Measurements from ENCODE around the gene CERK. TPM values are rescaled to one million over a fixed set of nuclear protein-coding genes. Genes with fewer than 3 reads are reported as not detected.

CERK gene
- total and polyA plus RNA-seq, 2 of the 8 experiments (the other 6 are each of a cell fraction or from before 2014, with no cell fraction given): 26.6 to 59.0 TPM

DNA sequence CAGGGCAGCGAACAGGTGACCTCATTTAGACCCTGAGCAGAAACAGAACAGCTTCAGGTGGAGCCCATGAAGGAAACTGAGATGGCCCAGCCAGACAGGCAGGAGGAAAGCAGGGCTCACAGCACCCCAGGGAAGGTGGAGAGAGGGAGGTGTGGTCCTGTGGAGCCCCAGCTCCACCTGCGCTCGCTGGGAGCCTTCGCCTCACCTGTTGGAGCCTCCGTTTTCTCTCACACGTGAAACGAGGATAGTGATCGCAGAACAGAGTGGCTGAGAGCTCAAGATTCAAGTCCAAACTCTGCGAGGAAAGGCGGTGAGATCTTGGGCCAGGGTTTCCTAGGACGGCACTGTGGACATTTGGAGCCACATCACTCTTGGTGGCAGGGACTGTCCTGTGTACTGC, 8.6 kb upstream of the CERK start:
- H2BK12ac ChIP-seq (ENCODE audit: low read depth, low read length): no peak overlapping the region
- no peak overlapping the region for H3K4me2 ChIP-seq (ENCODE audit: insufficient read depth in 1 of 2, low read depth in 2 of 2, low read length in 2 of 2)
- WGBS, 2 experiments (ENCODE audit: extremely low coverage in 1 of 2, insufficient coverage in 1 of 2, insufficient read length in 1 of 2, insufficient replicate concordance in 2 of 2, low coverage in 1 of 2, low lambda C conversion rate in 2 of 2, missing lambda C conversion rate in 1 of 2): 75% methylated on average over 11 of the region's 11 CpGs; no CpG with 5 or more reads in 1 of the 2 experiments

More for the DNA sequence above, 8.6 kb upstream of the CERK start:
- no peak overlapping the region for H3K9ac ChIP-seq (replicated peaks in 1 of 4; ENCODE audit: extremely low read depth in 1 of 4, low read depth in 3 of 4, low read length in 3 of 4)
- 0 out of 2 replicates have a peak overlapping the region, but pooled peaks have one; percentile 16 for H2AK5ac ChIP-seq (ENCODE audit: low read depth, low read length)
- no peaks in the 10 kb centered on the region for H3K79me1 ChIP-seq (ENCODE audit: low read depth, low read length)
- no peak overlapping the region for H3K14ac ChIP-seq (ENCODE audit: insufficient read length)
- ChIA-PET CTCF (ENCODE audit: partially characterized antibody) (interaction anchor here (1.5 kb wide), 2 partner anchors 10 to 57 kb away, joined by 3 read pairs; no protein-coding TSS in a partner anchor), POLR2A (ENCODE audit: partially characterized antibody) (interaction anchor here (0.8 kb wide), 1 partner anchor 16 kb away, joined by 3 read pairs; the partner anchor contains the start of gene TBC1D22A)
- H2BK15ac ChIP-seq (ENCODE audit: low read length): no peak overlapping the region
- H3K36me3 ChIP-seq (ENCODE audit: control insufficient read depth in 2 of 4, insufficient read depth in 4 of 4, low read length in 3 of 4): no peaks in the 10 kb centered on the region
- H4K91ac ChIP-seq (replicated peaks; ENCODE audit: insufficient read length, low read length): no peak overlapping the region
- H2BK120ac ChIP-seq (replicated peaks; ENCODE audit: low read depth, low read length): no peak overlapping the region
- no peak overlapping the region for H3K56ac ChIP-seq (replicated peaks; ENCODE audit: insufficient read length, low read depth, low read length)
- H3K27ac ChIP-seq (ENCODE audit: low read depth, low read length): no peak overlapping the region
- H3K4me1 ChIP-seq (replicated peaks in 1 of 4; ENCODE audit: control insufficient read depth in 3 of 4, insufficient read depth in 4 of 4, low read length in 3 of 4): no peaks in the 10 kb centered on the region
- no peaks in the 10 kb centered on the region for H4K20me1 ChIP-seq (replicated peaks in 1 of 2; ENCODE audit: control insufficient read depth in 1 of 2, insufficient read depth in 2 of 2, low read length in 2 of 2)
- TF ChIP-seq TAF1 (IDR thresholded peaks at IDR 0.05; ENCODE audit: low read depth, low read length) (no peak), SP1 (IDR thresholded peaks at IDR 0.05; ENCODE audit: low read depth, low read length) (no peak), YY1 (IDR thresholded peaks at IDR 0.05; ENCODE audit: low read depth, low read length) (no peak), EP300 (IDR thresholded peaks at IDR 0.05; ENCODE audit: borderline replicate concordance in 1 of 2, low read depth in 2 of 2, low read length in 2 of 2) (no peak), RFX5 (IDR thresholded peaks at IDR 0.05; ENCODE audit: borderline replicate concordance, low read depth, low read length) (no peak), SRF (IDR thresholded peaks at IDR 0.05; ENCODE audit: low read depth, low read length) (no peak), SP2 (IDR thresholded peaks at IDR 0.05; ENCODE audit: low read length) (no peak), RAD21 (IDR thresholded peaks at IDR 0.05 in 1 of 2, conservative IDR thresholded peaks at IDR 0.05 in 1 of 2; ENCODE audit: low read depth in 2 of 2, low read length in 2 of 2) (no peak)
- TF ChIP-seq, protein P1, sequence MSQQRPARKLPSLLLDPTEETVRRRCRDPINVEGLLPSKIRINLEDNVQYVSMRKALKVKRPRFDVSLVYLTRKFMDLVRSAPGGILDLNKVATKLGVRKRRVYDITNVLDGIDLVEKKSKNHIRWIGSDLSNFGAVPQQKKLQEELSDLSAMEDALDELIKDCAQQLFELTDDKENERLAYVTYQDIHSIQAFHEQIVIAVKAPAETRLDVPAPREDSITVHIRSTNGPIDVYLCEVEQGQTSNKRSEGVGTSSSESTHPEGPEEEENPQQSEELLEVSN (IDR thresholded peaks at IDR 0.05): no peak
- H2BK20ac ChIP-seq (ENCODE audit: low read length): no peak overlapping the region
- H2AFZ ChIP-seq (ENCODE audit: low read length): no peak overlapping the region
- peaks cover 0 to 4% (median 2%) of the 10 kb centered on the region in 4 experiments; a peak in 5 of 7 replicates for H3K27me3 ChIP-seq (replicated peaks in 1 of 4; ENCODE audit: control insufficient read depth in 3 of 4, extremely low read depth in 1 of 4, insufficient read depth in 3 of 4, low read length in 3 of 4)
- DNase-seq (ENCODE audit: low read depth in 1 of 2, low spot score in 2 of 2): no peak
- H3K23me2 ChIP-seq (ENCODE audit: low read depth, low read length): no peaks in the 10 kb centered on the region
- no peak overlapping the region for H2BK5ac ChIP-seq (ENCODE audit: low read depth, low read length)
- no peak overlapping the region for H4K8ac ChIP-seq (ENCODE audit: extremely low read depth, insufficient read depth, low read length)
- no peak overlapping the region for H4K5ac ChIP-seq (ENCODE audit: insufficient read length, low read depth, low read length)
- FAIRE-seq: no peak
- H3K23ac ChIP-seq (ENCODE audit: insufficient read length): no peak overlapping the region
- no peak overlapping the region for H3K4me3 ChIP-seq (ENCODE audit: extremely low read depth in 1 of 4, insufficient read depth in 2 of 4, low read depth in 3 of 4, low read length in 4 of 4)
- no peaks in the 10 kb centered on the region for H3K9me3 ChIP-seq (ENCODE audit: insufficient read depth in 2 of 2, low read depth in 1 of 2, low read length in 1 of 2)
- no peak overlapping the region for H3K18ac ChIP-seq (ENCODE audit: extremely low read depth, low read length)
- no peaks in the 10 kb centered on the region for H3K79me2 ChIP-seq (ENCODE audit: control insufficient read depth in 1 of 2, insufficient read depth in 2 of 2, low read length in 2 of 2)
- H3K4ac ChIP-seq (replicated peaks; ENCODE audit: insufficient read length, low read depth, low read length): no peak overlapping the region

Measured in H1 (cell line).